AG09309 (cell line): ENCODE results near the gene OR6C4.
"Not testable (repeated sequence)": the region's sequence is repeated elsewhere in the genome, so short reads cannot be mapped to it uniquely, and the experiment has no call there.

Experiments used
- DNase-seq: peaks from one replicate; pipeline ENCODE4 v3.0.0-alpha.2; 2010; ENCODE audit warnings: low read depth
- H3K4me3 ChIP-seq: 2 replicates; pipeline ENCODE4 v1.5.1; 2011; ENCODE audit warnings: mild to moderate bottlenecking, low read depth, low read length, moderate library complexity; ENCODE audit not compliant: control insufficient read depth
- CTCF ChIP-seq: IDR thresholded peaks from 2 replicates; pipeline ENCODE4 v1.5.1; 2011; ENCODE audit warnings: mild to moderate bottlenecking, low read depth, low read length, inconsistent platforms; ENCODE audit not compliant: insufficient read depth, control insufficient read depth; ENCODE audit errors: missing control alignments

Gene OR6C4

GRCh38 chr12:55554296-55554695 lies 4.9 kb downstream of the OR6C4 start:
- no peak for TF ChIP-seq CTCF

GRCh38 chr12:55570060-55570459 lies 20.7 kb downstream of the OR6C4 start:
- not testable (repeated sequence) for DNase-seq, H3K4me3 ChIP-seq

More at GRCh38 chr12:55554296-55554695, 4.9 kb downstream of the OR6C4 start:
- H3K4me3 ChIP-seq, result no peak overlapping the region
- DNase-seq, result no peak

GRCh38 chr12:55570689-55571088 lies 21.3 kb downstream of the OR6C4 start:
- not testable (repeated sequence) for DNase-seq, H3K4me3 ChIP-seq

GRCh38 chr12:55572168-55572567 lies 22.8 kb downstream of the OR6C4 start, which contains the start of gene OR2AP1:
Gene OR2AP1, plus strand, starts transcription at chr12:55572468. Its CDS starts 1,947 bp downstream, at chr12:55574415.
- no peak for DNase-seq
- TF ChIP-seq CTCF, result no peak
- no peak within 1 kb of the TSS for H3K4me3 ChIP-seq

- no peak for DNase-seq
- H3K4me3 ChIP-seq, result no peak overlapping the region
- TF ChIP-seq CTCF, result no peak
Measured at GRCh38 chr12:55582066-55582465, 32.7 kb downstream of the OR6C4 start.

GRCh38 chr12:55585817-55586216 lies 36.4 kb downstream of the OR6C4 start:
- no peak for DNase-seq
- no peak for TF ChIP-seq CTCF
- H3K4me3 ChIP-seq, result no peak overlapping the region

- DNase-seq, H3K4me3 ChIP-seq: not testable (repeated sequence)
Measured at GRCh38 chr12:55590152-55590551, 40.8 kb downstream of the OR6C4 start.
